K562 (cell line): ENCODE results near the gene SOX18. TPM values are rescaled to one million over a fixed set of nuclear protein-coding genes. Genes with fewer than 3 reads are reported as not detected.
A peak's percentile ranks its signal among the peaks of the same experiment; 100 is the strongest.

Experiments used
- ATAC-seq: fragments of 200-7000 bp; cut with Tn5 transposase; 3 replicates; pipeline ENCODE4 v1.9.1; 2020; ENCODE audit warnings: moderate library complexity
- BruUV-seq: library from RNA; stranded (reverse); fragments of 400-500 nt; replicated peaks from 2 replicates; lab custom pipeline; 2021; lab: Mats Ljungman, UMichigan
- CTCF ChIA-PET: fragments of 300-600 bp; formaldehyde crosslinking; extraction: SDS; loops from one replicate; lab custom pipeline; 2021; ENCODE audit warnings: low intra/inter-chr PET ratio; lab: Yijun Ruan, JAX
- POLR2A ChIA-PET: fragments of 300-600, 350-650 bp; sonication (Branson Sonifier 250); formaldehyde crosslinking; extraction: SDS; loops from one replicate; lab custom pipeline; 2021; ENCODE audit warnings: antibody characterized with exemption, inconsistent platforms; lab: Yijun Ruan, JAX
- DNase-seq, 4 experiments: peaks; one replicate each; pipeline versions ENCODE4 v3.0.0 to v3.0.0-alpha.2; 2011 to 2018; ENCODE audit warnings: low spot score in 3 of 4, mixed read lengths in 3 of 4; ENCODE audit errors: extremely low read depth in 1 of 4
- FAIRE-seq: peaks from 2 replicates; lab custom pipeline; 2011; peaks lifted over from hg19 to GRCh38; lab: Jason Lieb, UNC
- H2AFZ ChIP-seq: 2 replicates; pipeline ENCODE4 v1.6.0; 2011; ENCODE audit warnings: low read depth, low read length, control low read depth, inconsistent platforms
- H3K27ac ChIP-seq: fragments of 200-600 bp; 3 replicates; pipeline ENCODE4 v1.8.0; 2011; ENCODE audit warnings: low read depth, mild to moderate bottlenecking, control low read depth, inconsistent platforms, low read length, moderate library complexity, mixed read lengths; ENCODE audit errors: extremely low read depth
- H3K27me3 ChIP-seq, 2 experiments: fragments of 300-600 bp in 1 of 2; 2 replicates in 1 of 2; 3 replicates in 1 of 2; pipeline versions ENCODE4 v1.6.0 to v1.8.0; 2011; ENCODE audit warnings: inconsistent platforms in 2 of 2, low read length in 2 of 2, mild to moderate bottlenecking in 1 of 2, mixed read lengths in 1 of 2, moderate library complexity in 1 of 2; ENCODE audit not compliant: control insufficient read depth in 2 of 2, insufficient read depth in 2 of 2
- H3K36me3 ChIP-seq: fragments of 300-600 bp; 3 replicates; pipeline ENCODE4 v1.8.0; 2011; ENCODE audit warnings: mild to moderate bottlenecking, low read length, inconsistent platforms; ENCODE audit not compliant: control insufficient read depth, insufficient read depth
- H3K4me1 ChIP-seq, 2 experiments: fragments of 200-600 bp in 1 of 2; replicated peaks in 1 of 2; 2 replicates in 1 of 2; 3 replicates in 1 of 2; pipeline versions ENCODE4 v1.5.1 to v1.8.0; 2011; ENCODE audit warnings: inconsistent platforms in 2 of 2, low read length in 2 of 2, mild to moderate bottlenecking in 1 of 2, mixed read lengths in 1 of 2, moderate library complexity in 1 of 2; ENCODE audit not compliant: control insufficient read depth in 2 of 2, insufficient read depth in 2 of 2
- H3K4me2 ChIP-seq: 2 replicates; pipeline ENCODE4 v1.6.1; 2011; ENCODE audit warnings: low read length, control low read depth, inconsistent platforms, mixed read lengths; ENCODE audit not compliant: insufficient read depth
- H3K4me3 ChIP-seq: fragments of 200-600 bp; sonication (generic), shearing (Covaris generic); 2 replicates; pipeline ENCODE4 v1.5.1; 2016; ENCODE audit warnings: control low read depth, inconsistent platforms
- H3K79me2 ChIP-seq: fragments of 200-600 bp; 3 replicates; pipeline ENCODE4 v1.8.0; 2011; ENCODE audit warnings: low read length, inconsistent platforms; ENCODE audit not compliant: control insufficient read depth, insufficient read depth
- H3K9ac ChIP-seq, 2 experiments: 2 replicates each; pipeline versions ENCODE4 v1.6.0 to v1.6.1; 2011; ENCODE audit warnings: low read depth in 2 of 2, low read length in 2 of 2, control low read depth in 1 of 2, inconsistent platforms in 1 of 2, mild to moderate bottlenecking in 1 of 2, mixed read lengths in 1 of 2; ENCODE audit not compliant: insufficient read depth in 1 of 2
- H3K9me1 ChIP-seq: one replicate; pipeline ENCODE4 v1.6.0; 2011; ENCODE audit warnings: inconsistent platforms, mild to moderate bottlenecking, low read length, moderate library complexity; ENCODE audit not compliant: control insufficient read depth, insufficient read depth
- H3K9me3 ChIP-seq: replicated peaks from 2 replicates; pipeline ENCODE4 v1.5.1; 2011; ENCODE audit warnings: low read depth, low read length, inconsistent platforms; ENCODE audit not compliant: control insufficient read depth, insufficient read depth
- H4K20me1 ChIP-seq: replicated peaks from 2 replicates; pipeline ENCODE4 v1.6.1; 2011; ENCODE audit warnings: low read length, inconsistent platforms, mixed read lengths; ENCODE audit not compliant: control insufficient read depth, insufficient read depth
- ATF6 ChIP-seq: sonication (generic); formaldehyde crosslinking; IDR thresholded peaks from 2 replicates; pipeline ENCODE4 v1.4.0; 2020; ENCODE audit warnings: mild to moderate bottlenecking, missing genetic modification reagents
- E2F1 ChIP-seq: sonication (generic); formaldehyde crosslinking; IDR thresholded peaks from 2 replicates; pipeline ENCODE4 v1.8.1; 2023; ENCODE audit warnings: mild to moderate bottlenecking, missing genetic modification reagents, moderate library complexity
- KAT2B ChIP-seq: IDR thresholded peaks from one replicate; pipeline ENCODE4 v1.6.1; 2012; ENCODE audit warnings: low read depth, mild to moderate bottlenecking, control low read depth, inconsistent platforms, low read length, moderate library complexity
- PREB ChIP-seq: sonication (generic); formaldehyde crosslinking; IDR thresholded peaks from 2 replicates; pipeline ENCODE4 v1.8.1; 2023; ENCODE audit warnings: mild to moderate bottlenecking, missing genetic modification reagents
- RERE ChIP-seq: sonication (generic); formaldehyde crosslinking; IDR thresholded peaks from 2 replicates; pipeline ENCODE4 v1.8.0; 2023; ENCODE audit warnings: missing genetic modification reagents, mild to moderate bottlenecking, borderline replicate concordance
- ZKSCAN1 ChIP-seq: fragments of 150-350 bp; IDR thresholded peaks from 2 replicates; pipeline ENCODE4 v1.6.1; 2016; ENCODE audit warnings: low read depth, low read length
- ZNF354B ChIP-seq: fragments of 250-450 bp; sonication (Bioruptor Pico); IDR thresholded peaks from 2 replicates; pipeline ENCODE4 v1.4.0; 2020
- WGBS: fragments of 100-300 bp; shearing (Covaris generic); methylation state at CpG from one replicate; pipeline ENCODE4 v1.1.6; 2016; ENCODE audit warnings: low coverage, mixed read lengths; ENCODE audit not compliant: insufficient coverage; ENCODE audit errors: missing lambda C conversion rate; 5-methylcytosine and 5-hydroxymethylcytosine counted together
- in situ Hi-C: fragments of 300-500 bp; cut with MboI; formaldehyde crosslinking; loops from 4 replicates; pipeline ENCODE4 v1.15.0; 2018; ENCODE audit warnings: inconsistent platforms, mixed read lengths
- intact Hi-C: fragments of 100-400 bp; cut with micrococcal nuclease; formaldehyde crosslinking; loops from 2 replicates; pipeline ENCODE4 v1.14.2; 2022
- polyA plus RNA-seq, 8 experiments: library from polyadenylated mRNA; depleted of rRNA in 4 of 8; stranded (reverse) in 5 of 8; unstranded in 3 of 8; fragments of >200 nt; fragmentation: Nextera tagmentation in 2 of 8; fragmentation: Illumina TruSeq in 1 of 8; extraction: Ambion mirVana in 2 of 8; extraction: Trizol in 1 of 8; gene quantifications; 2 replicates each; pipeline versions ENCODE4 v1.2.1 to v1.2.3, GENCODE V29; 2011 to 2014; ENCODE audit warnings: inconsistent platforms in 1 of 8, missing spikeins in 1 of 8
- total RNA-seq, 7 experiments: library from RNA; depleted of rRNA in 6 of 7; stranded (reverse); fragments of >200 nt in 6 of 7; fragmentation: Illumina TruSeq in 2 of 7; extraction: Trizol in 2 of 7; gene quantifications; 2 replicates each; pipeline versions ENCODE4 v1.2.1 to v1.2.3, GENCODE V29; 2011 to 2021; ENCODE audit warnings: low replicate concordance in 1 of 7

The SOX18 gene
- total and polyA plus RNA-seq, 9 of the 15 experiments (the other 6 are each of a cell fraction or from before 2014, with no cell fraction given): 0.15 to 19.8 (median 0.33) TPM

DNA sequence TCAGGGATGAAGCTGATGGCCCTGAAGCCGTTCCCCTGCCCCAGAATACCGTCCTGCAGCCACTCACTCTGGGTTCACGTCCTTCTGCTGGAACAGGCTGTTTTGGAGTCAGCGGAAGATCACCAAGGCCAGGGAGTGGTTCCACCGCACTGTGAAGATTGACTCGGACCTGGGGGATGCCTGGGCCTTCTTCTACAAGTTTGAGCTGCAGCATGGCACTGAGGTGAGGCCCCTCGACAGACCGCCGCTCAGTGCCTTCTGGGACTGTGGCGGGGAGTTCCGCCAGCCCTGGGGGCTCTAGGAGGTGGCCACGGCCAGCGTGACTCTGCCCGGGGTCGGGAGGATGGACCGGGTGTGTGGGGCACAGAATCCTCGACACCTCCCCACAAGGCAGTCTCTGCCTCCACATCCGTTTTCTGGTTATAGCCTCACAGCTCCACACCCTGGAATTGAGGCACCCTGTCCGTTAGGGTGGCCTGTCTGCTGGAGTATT is 17.6 kb downstream of the SOX18 start:
- Histone ChIP-seq H3K9ac (peak overlapping the region in 1 of 2 experiments; percentile 52; a peak in 1 of 4 replicates), H3K79me2 (no peaks in the 10 kb centered on the region), H4K20me1 (no peaks in the 10 kb centered on the region), H3K9me1 (peaks cover 3% of the 10 kb centered on the region), H3K9me3 (no peaks in the 10 kb centered on the region), H3K4me2 (no peak overlapping the region), H3K4me3 (no peak overlapping the region), H3K36me3 (peaks cover 78% of the 10 kb centered on the region; the same call in 2 of the 3 replicates), H3K27me3 (no peaks in the 10 kb centered on the region), H2AFZ (no peak overlapping the region), H3K27ac (no peak overlapping the region), H3K4me1 (peaks cover 12 to 33% of the 10 kb centered on the region in 2 experiments)
- no peak for ATAC-seq
- ChIA-PET POLR2A (no interaction called here), CTCF (no interaction called here)
- FAIRE-seq: no peak
- BruUV-seq: no TSS peak
- WGBS: 88% methylated on average over 14 of the region's 19 CpGs
- intact Hi-C loops: no loop called here
- in situ Hi-C loops: no loop called here
- no peak for DNase-seq
- no peak for TF ChIP-seq E2F1 (CRISPR knock-in tag)
- no peak for TF ChIP-seq ZKSCAN1
- TF ChIP-seq PREB: no peak
- TF ChIP-seq ZNF354B (CRISPR knock-in tag): no peak
- no peak for TF ChIP-seq KAT2B
- TF ChIP-seq RERE (CRISPR knock-in tag): no peak
- TF ChIP-seq ATF6 (CRISPR knock-in tag): no peak
